Hepatocyte (in vitro differentiated cells): Measurements from ENCODE around the gene TOGARAM2. TPM values are rescaled to one million over a fixed set of nuclear protein-coding genes. Genes with fewer than 3 reads are reported as not detected.

Experiments
- DNase-seq: peaks from one replicate; pipeline ENCODE4 v3.0.0-alpha.2; 2016; ENCODE audit warnings: low spot score
- H2AFZ ChIP-seq: fragments of 200-600 bp; sonication (generic); 2 replicates; pipeline ENCODE4 v1.6.0; 2016; ENCODE audit warnings: antibody characterized with exemption, mild to moderate bottlenecking
- H3K27ac ChIP-seq: fragments of 200-600 bp; sonication (generic); 2 replicates; pipeline ENCODE4 v1.5.1; 2016; ENCODE audit warnings: mild to moderate bottlenecking
- H3K27me3 ChIP-seq: fragments of 200-600 bp; sonication (generic); 2 replicates; pipeline ENCODE4 v1.6.1; 2016
- H3K36me3 ChIP-seq: fragments of 200-600 bp; sonication (generic); replicated peaks from 2 replicates; pipeline ENCODE4 v1.5.1; 2016; ENCODE audit warnings: low read depth; ENCODE audit not compliant: insufficient read depth
- H3K4me1 ChIP-seq: fragments of 200-600 bp; sonication (generic); 2 replicates; pipeline ENCODE4 v1.5.1; 2016; ENCODE audit warnings: mild to moderate bottlenecking, moderate library complexity; ENCODE audit not compliant: insufficient read depth
- H3K4me2 ChIP-seq: fragments of 200-600 bp; sonication (generic); 2 replicates; pipeline ENCODE4 v1.6.0; 2016
- H3K4me3 ChIP-seq: fragments of 200-600 bp; sonication (generic); 2 replicates; pipeline ENCODE4 v1.5.1; 2016; ENCODE audit warnings: mild to moderate bottlenecking
- H3K79me2 ChIP-seq: fragments of 200-600 bp; sonication (generic); 2 replicates; pipeline ENCODE4 v1.6.0; 2017; ENCODE audit warnings: mild to moderate bottlenecking
- H3K9me2 ChIP-seq: fragments of 200-600 bp; sonication (generic); replicated peaks from 2 replicates; pipeline ENCODE4 v1.6.0; 2017; ENCODE audit warnings: mild to moderate bottlenecking; ENCODE audit not compliant: insufficient read depth
- H3K9me3 ChIP-seq: fragments of 200-600 bp; sonication (generic); 2 replicates; pipeline ENCODE4 v1.5.1; 2016; ENCODE audit warnings: low read depth, mild to moderate bottlenecking
- H4K20me1 ChIP-seq: fragments of 200-600 bp; sonication (generic); 2 replicates; pipeline ENCODE4 v1.6.0; 2016; ENCODE audit warnings: mild to moderate bottlenecking; ENCODE audit not compliant: insufficient read depth, poor library complexity, severe bottlenecking
- CTCF ChIP-seq: fragments of 200-600 bp; sonication (generic); IDR thresholded peaks from 2 replicates; pipeline ENCODE4 v1.5.1; 2016; ENCODE audit warnings: antibody characterized with exemption, mild to moderate bottlenecking; ENCODE audit not compliant: poor library complexity
- EZH2 ChIP-seq: fragments of 200-600 bp; sonication (generic); IDR thresholded peaks from 2 replicates; pipeline ENCODE4 v1.6.1; 2016; ENCODE audit warnings: antibody characterized with exemption, mild to moderate bottlenecking, borderline replicate concordance
- EZH2phosphoT487 ChIP-seq: fragments of 200-600 bp; sonication (generic); IDR thresholded peaks from one replicate; pipeline ENCODE4 v1.6.1; 2018; ENCODE audit warnings: antibody characterized with exemption, mild to moderate bottlenecking, low read depth, moderate library complexity; ENCODE audit not compliant: unreplicated experiment, severe bottlenecking
- WGBS: methylation state at CpG from one replicate; pipeline ENCODE4 v1.1.6; 2016; ENCODE audit warnings: low lambda C conversion rate; ENCODE audit errors: missing lambda C conversion rate; 5-methylcytosine and 5-hydroxymethylcytosine counted together
- polyA plus RNA-seq: library from polyadenylated mRNA; unstranded; fragments of >200 nt; fragmentation: Nextera tagmentation; extraction: Ambion mirVana; gene quantifications from 2 replicates; pipeline ENCODE4 v1.2.1, GENCODE V29; 2016
- total RNA-seq: library from RNA; depleted of rRNA; stranded (reverse); fragments of >200 nt; gene quantifications from 2 replicates; pipeline ENCODE4 v1.2.3, GENCODE V29; 2014

Gene TOGARAM2
- total and polyA plus RNA-seq, 2 experiments from 2014 or later = 0.47 to 1.3 TPM

- Histone ChIP-seq H3K9me2 (no peaks in the 10 kb centered on the region), H4K20me1 (no peaks in the 10 kb centered on the region), H3K9me3 (no peaks in the 10 kb centered on the region), H3K4me2 (no peak overlapping the region), H3K79me2 (no peaks in the 10 kb centered on the region), H2AFZ (no peak overlapping the region), H3K4me3 (no peak overlapping the region), H3K36me3 (no peaks in the 10 kb centered on the region), H3K27me3 (no peaks in the 10 kb centered on the region), H3K4me1 (peaks cover 4% of the 10 kb centered on the region), H3K27ac (no peak overlapping the region)
- WGBS = 78% methylated on average over 7 of the region's 7 CpGs
- no peak for TF ChIP-seq EZH2phosphoT487
- no peak for TF ChIP-seq EZH2
- no peak for TF ChIP-seq CTCF
- no peak for DNase-seq
These were observed 13.6 kb downstream of the TOGARAM2 start for GRCh38 chr2:28994679-28995078.

- Histone ChIP-seq H3K9me3 (no peaks in the 10 kb centered on the region), H3K4me2 (no peak overlapping the region), H4K20me1 (no peaks in the 10 kb centered on the region), H3K4me1 (peaks cover 4% of the 10 kb centered on the region), H2AFZ (no peak overlapping the region), H3K36me3 (no peaks in the 10 kb centered on the region), H3K79me2 (no peaks in the 10 kb centered on the region), H3K27me3 (no peaks in the 10 kb centered on the region), H3K9me2 (no peaks in the 10 kb centered on the region), H3K27ac (no peak overlapping the region), H3K4me3 (no peak overlapping the region)
- WGBS = 75% methylated on average over 6 of the region's 6 CpGs
- TF ChIP-seq EZH2phosphoT487 (no peak), CTCF (no peak), EZH2 (no peak)
- DNase-seq = no peak
These were observed 15.0 kb downstream of the TOGARAM2 start for GRCh38 chr2:28995765-28996750.

- Histone ChIP-seq H3K79me2 (no peaks in the 10 kb centered on the region), H3K27ac (no peak overlapping the region), H3K36me3 (no peaks in the 10 kb centered on the region), H2AFZ (no peak overlapping the region), H3K9me2 (no peaks in the 10 kb centered on the region), H4K20me1 (no peaks in the 10 kb centered on the region), H3K4me1 (peaks cover 4% of the 10 kb centered on the region), H3K9me3 (no peaks in the 10 kb centered on the region), H3K4me2 (no peak overlapping the region), H3K4me3 (no peak overlapping the region), H3K27me3 (no peaks in the 10 kb centered on the region)
- 61% methylated on average over 12 of the region's 12 CpGs for WGBS
- TF ChIP-seq EZH2 (no peak), CTCF (no peak), EZH2phosphoT487 (no peak)
- DNase-seq = no peak
These were observed 16.2 kb downstream of the TOGARAM2 start for GRCh38 chr2:28997237-28997846.
